Keratinocyte (primary cell): ENCODE measurements around the gene MAP3K14. TPM values are rescaled to one million over a fixed set of nuclear protein-coding genes. Genes with fewer than 3 reads are reported as not detected.

Source experiments
- DNase-seq: peaks from one replicate; pipeline ENCODE4 v3.0.0-alpha.2; 2011; ENCODE audit warnings: low read depth, missing footprints, low spot score
- FAIRE-seq: peaks from 2 replicates; lab custom pipeline; 2011; peaks lifted over from hg19 to GRCh38; lab: Jason Lieb, UNC
- H2AFZ ChIP-seq: 2 replicates; pipeline ENCODE4 v1.6.0; 2012; ENCODE audit warnings: low read length, control low read depth, inconsistent platforms; ENCODE audit not compliant: control insufficient read depth
- H3K27ac ChIP-seq: 2 replicates; pipeline ENCODE4 v1.5.1; 2011; ENCODE audit warnings: low read length; ENCODE audit not compliant: control insufficient read depth, insufficient read depth
- H3K27me3 ChIP-seq: 3 replicates; pipeline ENCODE4 v1.6.0; 2011; ENCODE audit warnings: low read length; ENCODE audit not compliant: control insufficient read depth, insufficient read depth; ENCODE audit errors: extremely low read depth
- H3K36me3 ChIP-seq, 2 experiments: 2 replicates in 1 of 2; 3 replicates in 1 of 2; pipeline ENCODE4 v1.5.1; 2011; ENCODE audit warnings: low read length in 2 of 2, mild to moderate bottlenecking in 1 of 2; ENCODE audit not compliant: control insufficient read depth in 2 of 2, insufficient read depth in 2 of 2; ENCODE audit errors: extremely low read depth in 1 of 2
- H3K4me1 ChIP-seq: 3 replicates; pipeline ENCODE4 v1.5.1; 2011; ENCODE audit warnings: low read length; ENCODE audit not compliant: control insufficient read depth, insufficient read depth; ENCODE audit errors: extremely low read depth
- H3K4me2 ChIP-seq: 3 replicates; pipeline ENCODE4 v1.6.0; 2011; ENCODE audit warnings: low read depth, low read length; ENCODE audit not compliant: control insufficient read depth, insufficient read depth; ENCODE audit errors: extremely low read depth
- H3K4me3 ChIP-seq, 3 experiments: fragments of 200-600 bp in 1 of 3; sonication (generic) in 1 of 3; 2 replicates in 2 of 3; 3 replicates in 1 of 3; pipeline ENCODE4 v1.5.1; 2011 to 2016; ENCODE audit warnings: low read length in 3 of 3, mild to moderate bottlenecking in 3 of 3, control low read depth in 2 of 3, inconsistent platforms in 1 of 3, low read depth in 1 of 3, mixed read lengths in 1 of 3, mixed run types in 1 of 3, moderate library complexity in 1 of 3; ENCODE audit not compliant: control insufficient read depth in 2 of 3, insufficient read depth in 2 of 3; ENCODE audit errors: extremely low read depth in 1 of 3
- H3K79me2 ChIP-seq: 2 replicates; pipeline ENCODE4 v1.6.0; 2012; ENCODE audit warnings: low read length; ENCODE audit not compliant: control insufficient read depth, insufficient read depth
- H3K9ac ChIP-seq: 3 replicates; pipeline ENCODE4 v1.6.0; 2011; ENCODE audit warnings: low read length; ENCODE audit not compliant: control insufficient read depth, insufficient read depth; ENCODE audit errors: extremely low read depth
- H3K9me1 ChIP-seq: 3 replicates; pipeline ENCODE4 v1.6.0; 2011; ENCODE audit warnings: low read length; ENCODE audit not compliant: control insufficient read depth, insufficient read depth; ENCODE audit errors: extremely low read depth
- H3K9me3 ChIP-seq: 2 replicates; pipeline ENCODE4 v1.5.1; 2012; ENCODE audit warnings: low read depth, low read length; ENCODE audit not compliant: control insufficient read depth
- H4K20me1 ChIP-seq: 3 replicates; pipeline ENCODE4 v1.6.0; 2011; ENCODE audit warnings: low read length; ENCODE audit not compliant: control insufficient read depth, insufficient read depth; ENCODE audit errors: extremely low read depth
- CTCF ChIP-seq, 3 experiments: IDR thresholded peaks in 1 of 3; conservative IDR thresholded peaks in 1 of 3; optimal IDR thresholded peaks in 1 of 3; 2 replicates in 2 of 3; 3 replicates in 1 of 3; pipeline versions ENCODE3 to v1.5.1; 2011; ENCODE audit warnings: low read length in 3 of 3, mild to moderate bottlenecking in 3 of 3, moderate library complexity in 2 of 3, control low read depth in 1 of 3, inconsistent platforms in 1 of 3; ENCODE audit not compliant: insufficient read depth in 2 of 3; ENCODE audit errors: extremely low read depth in 1 of 3
- EZH2 ChIP-seq: IDR thresholded peaks from one replicate; pipeline ENCODE4 v1.6.1; 2012; ENCODE audit warnings: inconsistent platforms, mild to moderate bottlenecking, low read length, moderate library complexity
- dilution Hi-C: fragments of 300-500 bp; cut with MboI; formaldehyde crosslinking; loops from one replicate; pipeline ENCODE4 v1.7.0; 2020; ENCODE audit warnings: low sequenced_read_pairs; ENCODE audit not compliant: extremely low pct_ligation_motif_present
- polyA plus RNA-seq, 5 experiments: library from polyadenylated mRNA; depleted of rRNA in 3 of 5; stranded (reverse) in 3 of 5; stranded (forward) in 1 of 5; unstranded in 1 of 5; fragments of >200 nt; gene quantifications; 1 replicate in 1 of 5; 2 replicates in 3 of 5; 3 replicates in 1 of 5; pipeline versions ENCODE4 v1.2.1 to v1.2.3, GENCODE V29; 2011 to 2012; ENCODE audit warnings: missing spikeins in 2 of 5, low read depth in 1 of 5, low replicate concordance in 1 of 5

Gene MAP3K14
- polyA plus RNA-seq, 1 donor (not counting 4 experiments of a cell fraction or from before 2014, with no cell fraction given): 6.5 TPM

- FAIRE-seq: no peak
- Histone ChIP-seq H3K4me3 (no peak overlapping the region), H3K27me3 (no peaks in the 10 kb centered on the region), H3K36me3 (peaks cover 47 to 54% of the 10 kb centered on the region in 2 experiments), H3K4me1 (peaks cover 12% of the 10 kb centered on the region), H3K27ac (no peak overlapping the region), H3K9me3 (no peaks in the 10 kb centered on the region), H2AFZ (no peak overlapping the region), H3K9ac (no peak overlapping the region), H4K20me1 (peaks cover 3% of the 10 kb centered on the region), H3K4me2 (no peak overlapping the region), H3K9me1 (no peaks in the 10 kb centered on the region), H3K79me2 (no peaks in the 10 kb centered on the region)
- DNase-seq: no peak
- dilution Hi-C loops: no loop called here
- TF ChIP-seq EZH2 (no peak), CTCF (optimal IDR thresholded peaks at IDR 0.05 in 1 of 3, IDR thresholded peaks at IDR 0.05 in 1 of 3, conservative IDR thresholded peaks at IDR 0.05 in 1 of 3; ENCODE audit: extremely low read depth in 1 of 3, insufficient read depth in 2 of 3, low read length in 3 of 3) (no peak)
Measured at GRCh38 chr17:45264988-45265387, 51.8 kb downstream of the MAP3K14 start.

- Histone ChIP-seq H3K27me3 (no peaks in the 10 kb centered on the region), H2AFZ (no peak overlapping the region), H3K9me3 (no peaks in the 10 kb centered on the region), H3K9ac (no peak overlapping the region), H3K27ac (no peak overlapping the region), H3K4me2 (no peak overlapping the region), H3K36me3 (peaks cover 45 to 49% of the 10 kb centered on the region in 2 experiments), H4K20me1 (peaks cover 3% of the 10 kb centered on the region), H3K4me3 (no peak overlapping the region), H3K9me1 (no peaks in the 10 kb centered on the region), H3K4me1 (peaks cover 12% of the 10 kb centered on the region), H3K79me2 (no peaks in the 10 kb centered on the region)
- FAIRE-seq: no peak
- TF ChIP-seq CTCF (optimal IDR thresholded peaks at IDR 0.05 in 1 of 3, IDR thresholded peaks at IDR 0.05 in 1 of 3, conservative IDR thresholded peaks at IDR 0.05 in 1 of 3; ENCODE audit: extremely low read depth in 1 of 3, insufficient read depth in 2 of 3, low read length in 3 of 3): no peak
- TF ChIP-seq EZH2: no peak
- dilution Hi-C loops: no loop called here
- no peak for DNase-seq
Measured at GRCh38 chr17:45264430-45264829, 52.4 kb downstream of the MAP3K14 start.
